Kidney epithelial cell (primary cell): ENCODE measurements around the gene UBALD1. TPM values are rescaled to one million over a fixed set of nuclear protein-coding genes. Genes with fewer than 3 reads are reported as not detected.

Experiments used
- DNase-seq: peaks from one replicate; pipeline ENCODE4 v3.0.0-alpha.2; 2010; ENCODE audit warnings: low read depth
- H3K27me3 ChIP-seq: 2 replicates; pipeline ENCODE4 v1.6.0; 2011; ENCODE audit warnings: low read length; ENCODE audit not compliant: control insufficient read depth, insufficient read depth
- H3K36me3 ChIP-seq: 2 replicates; pipeline ENCODE4 v1.5.1; 2011; ENCODE audit warnings: low read length; ENCODE audit not compliant: control insufficient read depth, insufficient read depth
- H3K4me3 ChIP-seq: 2 replicates; pipeline ENCODE4 v1.5.1; 2011; ENCODE audit warnings: low read depth, mild to moderate bottlenecking, control low read depth, low read length
- CTCF ChIP-seq: IDR thresholded peaks from 2 replicates; pipeline ENCODE4 v1.5.1; 2011; ENCODE audit warnings: mild to moderate bottlenecking, moderate library complexity, low read length, control low read depth, inconsistent platforms; ENCODE audit not compliant: insufficient read depth, poor library complexity, severe bottlenecking
- total RNA-seq: library from RNA; depleted of rRNA; stranded (reverse); fragments of >200 nt; gene quantifications from 2 replicates; pipeline ENCODE4 v1.2.3, GENCODE V29; 2015

UBALD1 gene
- total RNA-seq, 1 donor from 2014 or later, result 8.9 TPM

GRCh38 chr16:4648917-4649316 is 34.2 kb upstream of the UBALD1 start:
- Histone ChIP-seq H3K4me3 (no peak overlapping the region), H3K36me3 (no peaks in the 10 kb centered on the region), H3K27me3 (no peaks in the 10 kb centered on the region)
- DNase-seq, result no peak
- no peak for TF ChIP-seq CTCF

- H3K27me3 ChIP-seq, result no peaks in the 10 kb centered on the region
- DNase-seq, result no peak
- no peaks in the 10 kb centered on the region for H3K36me3 ChIP-seq
- TF ChIP-seq CTCF, result no peak
- H3K4me3 ChIP-seq, result no peak overlapping the region
Observed at GRCh38 chr16:4647644-4647980, 32.9 kb upstream of the UBALD1 start.

GRCh38 chr16:4646773-4647643 is 32.3 kb upstream of the UBALD1 start:
- DNase-seq, result no peak
- Histone ChIP-seq H3K4me3 (no peak overlapping the region), H3K36me3 (no peaks in the 10 kb centered on the region), H3K27me3 (no peaks in the 10 kb centered on the region)
- no peak for TF ChIP-seq CTCF

- Histone ChIP-seq H3K36me3 (no peaks in the 10 kb centered on the region), H3K4me3 (no peak overlapping the region), H3K27me3 (no peaks in the 10 kb centered on the region)
- no peak for TF ChIP-seq CTCF
- DNase-seq, result no peak
Observed at GRCh38 chr16:4641895-4642294, 27.2 kb upstream of the UBALD1 start.

- no peaks in the 10 kb centered on the region for H3K27me3 ChIP-seq
- DNase-seq, result no peak
- H3K4me3 ChIP-seq, result no peak overlapping the region
- H3K36me3 ChIP-seq, result no peaks in the 10 kb centered on the region
- no peak for TF ChIP-seq CTCF
Observed at GRCh38 chr16:4641306-4641687, 26.6 kb upstream of the UBALD1 start.
